Measurements from ENCODE around the gene TMEM178B. TPM values are rescaled to one million over a fixed set of nuclear protein-coding genes. Genes with fewer than 3 reads are reported as not detected.
A peak's percentile ranks its signal among the peaks of the same experiment; 100 is the strongest.

TMEM178B gene
- polyA plus RNA-seq, 1 of the 3 experiments (the other 2 are of a cell fraction): 0.20 TPM

GRCh38 chr7:141362580-141363435 lies 288.9 kb downstream of the TMEM178B start:
- CTCF ChIA-PET: no interaction called here
- Histone ChIP-seq H4K20me1 (ENCODE audit: insufficient read depth) (no peaks in the 10 kb centered on the region), H3K9me3 (no peaks in the 10 kb centered on the region), H3K4me2 (no peak overlapping the region), H3K27ac (ENCODE audit: low read depth in 2 of 2, low read length in 1 of 2) (peak overlapping the region in 1 of 2 experiments; percentile 76; a peak in 2 of 4 replicates), H3K27me3 (ENCODE audit: insufficient read depth) (no peaks in the 10 kb centered on the region), H3K4me1 (ENCODE audit: control insufficient read depth in 1 of 2, insufficient read depth in 2 of 2, low read depth in 1 of 2, low read length in 1 of 2) (peaks cover 0 to 35% of the 10 kb centered on the region in 2 experiments; a peak in 2 of 4 replicates), H3K4me3 (ENCODE audit: low read depth in 2 of 2, low read length in 1 of 2) (no peak overlapping the region), H3K79me2 (ENCODE audit: insufficient read depth) (no peaks in the 10 kb centered on the region), H2AFZ (ENCODE audit: low read depth) (no peak overlapping the region), H3F3A (replicated peaks; ENCODE audit: insufficient read depth) (no peaks in the 10 kb centered on the region), H3K36me3 (replicated peaks in 1 of 2; ENCODE audit: control insufficient read depth in 1 of 2, insufficient read depth in 2 of 2, low read length in 1 of 2) (no peaks in the 10 kb centered on the region), H3K9ac (no peak overlapping the region), H3K9me2 (no peaks in the 10 kb centered on the region)
- TF ChIP-seq USF2 (IDR thresholded peaks at IDR 0.05; ENCODE audit: borderline replicate concordance, low read depth, low read length) (no peak), MEF2A (IDR thresholded peaks at IDR 0.05; ENCODE audit: borderline replicate concordance, low read depth) (no peak), NFIC (IDR thresholded peaks at IDR 0.05; ENCODE audit: borderline replicate concordance) (no peak), TAF1 (IDR thresholded peaks at IDR 0.05; ENCODE audit: borderline replicate concordance, low read depth, low read length) (no peak), GATA2 (CRISPR knock-in tag; IDR thresholded peaks at IDR 0.05) (no peak; the same call in 1 of the 2 replicates), PBX3 (IDR thresholded peaks at IDR 0.05) (no peak), CTCF (IDR thresholded peaks at IDR 0.05) (no peak), GABPA (IDR thresholded peaks at IDR 0.05; ENCODE audit: low read depth) (no peak), FOSL2 (IDR thresholded peaks at IDR 0.05; ENCODE audit: borderline replicate concordance, low read depth) (no peak), FOXJ3 (CRISPR knock-in tag; IDR thresholded peaks at IDR 0.05) (no peak), SIN3A (IDR thresholded peaks at IDR 0.05; ENCODE audit: borderline replicate concordance, low read depth, low read length) (no peak), CHD2 (IDR thresholded peaks at IDR 0.05; ENCODE audit: low read length, partially characterized antibody) (no peak), IRF3 (IDR thresholded peaks at IDR 0.05; ENCODE audit: low read depth, low read length) (no peak), FOXM1 (IDR thresholded peaks at IDR 0.05; ENCODE audit: low read depth) (no peak), SMC3 (IDR thresholded peaks at IDR 0.05; ENCODE audit: low read depth, low read length) (no peak), TCF12 (IDR thresholded peaks at IDR 0.05) (no peak), RFX5 (IDR thresholded peaks at IDR 0.05; ENCODE audit: low read length) (no peak), MAX (IDR thresholded peaks at IDR 0.05; ENCODE audit: low read depth) (no peak)
- DNase-seq: peak; percentile 32
- POLR2A ChIA-PET: no interaction called here
- 43% methylated on average over 13 of the region's 13 CpGs for WGBS (ENCODE audit: low lambda C conversion rate)

All from SK-N-SH (cell line).